CD4-positive, alpha-beta T cell treated with Interferon gamma for 1 hour (primary cell): ENCODE measurements around the gene CEP72.
"Not testable (repeated sequence)": the region's sequence is repeated elsewhere in the genome, so short reads cannot be mapped to it uniquely, and the experiment has no call there.

ENCODE experiments used
- DNase-seq: peaks from one replicate; pipeline ENCODE4 v3.0.0-alpha.2; 2020

The CEP72 gene

GRCh38 chr5:620152-620551 lies 8.0 kb downstream of the CEP72 start:
- DNase-seq, result no peak

GRCh38 chr5:620586-621180 lies 8.5 kb downstream of the CEP72 start:
- no peak for DNase-seq

GRCh38 chr5:621341-621761 lies 9.2 kb downstream of the CEP72 start:
- no peak for DNase-seq

- DNase-seq, result no peak
These were observed 10.2 kb downstream of the CEP72 start for GRCh38 chr5:622359-622758.

GRCh38 chr5:622946-623522 lies 10.9 kb downstream of the CEP72 start:
- DNase-seq, result no peak

- no peak for DNase-seq
These were observed 11.4 kb downstream of the CEP72 start for GRCh38 chr5:623531-623930.

GRCh38 chr5:624118-624950 lies 12.2 kb downstream of the CEP72 start:
- no peak for DNase-seq

GRCh38 chr5:624951-625230 lies 12.8 kb downstream of the CEP72 start:
- no peak for DNase-seq

- no peak for DNase-seq
These were observed 13.4 kb downstream of the CEP72 start for GRCh38 chr5:625516-625915.

GRCh38 chr5:626850-627249 lies 14.7 kb downstream of the CEP72 start:
- DNase-seq, result no peak

- DNase-seq, result no peak
These were observed 15.7 kb downstream of the CEP72 start for GRCh38 chr5:627840-628239.

- not testable (repeated sequence) for DNase-seq
These were observed 16.4 kb downstream of the CEP72 start for GRCh38 chr5:628351-629205.

GRCh38 chr5:633501-633955 lies 21.4 kb downstream of the CEP72 start:
- DNase-seq, result no peak

- DNase-seq, result no peak
These were observed 22.1 kb downstream of the CEP72 start for GRCh38 chr5:634191-634590.

GRCh38 chr5:635306-636055 lies 23.3 kb downstream of the CEP72 start:
- no peak for DNase-seq

GRCh38 chr5:636951-637350 lies 24.8 kb downstream of the CEP72 start:
- no peak for DNase-seq

- no peak for DNase-seq
These were observed 25.7 kb downstream of the CEP72 start for GRCh38 chr5:637581-638450.

GRCh38 chr5:638501-639252 lies 26.5 kb downstream of the CEP72 start:
- no peak for DNase-seq

GRCh38 chr5:639253-639530 lies 27.1 kb downstream of the CEP72 start:
- DNase-seq, result no peak

- no peak for DNase-seq
These were observed 27.6 kb downstream of the CEP72 start for GRCh38 chr5:639584-640213.
